Naive thymus-derived CD4-positive, alpha-beta T cell (primary cell): Measurements from ENCODE around the gene AMBRA1. TPM values are rescaled to one million over a fixed set of nuclear protein-coding genes. Genes with fewer than 3 reads are reported as not detected.

Experiments used
- ATAC-seq: fragments of 150-1000 bp; cut with Tn5 transposase; 2 replicates; pipeline ENCODE4 v1.10.0; 2021; ENCODE audit warnings: mild to moderate bottlenecking, moderate library complexity
- CTCF ChIA-PET: fragments of 350-600 bp; sonication (Branson Sonifier 250); formaldehyde crosslinking; loops from one replicate; lab custom pipeline; 2021; ENCODE audit warnings: antibody characterized with exemption; lab: Charles Lee
- POLR2A ChIA-PET: fragments of 350-600 bp; sonication (Branson Sonifier 250); formaldehyde crosslinking; loops from one replicate; lab custom pipeline; 2021; ENCODE audit warnings: antibody characterized with exemption, inconsistent platforms; lab: Charles Lee
- DNase-seq, 9 donors: peaks; one replicate each; pipeline versions ENCODE4 v3.0.0 to v3.0.0-alpha.2; 2020 to 2022; ENCODE audit warnings: mixed read lengths in 1 of 9
- H3K27ac ChIP-seq: one replicate; pipeline ENCODE4 v1.7.0; 2013; ENCODE audit warnings: mild to moderate bottlenecking, low read depth, low read length, moderate library complexity
- H3K27me3 ChIP-seq, 2 donors: one replicate each; pipeline ENCODE4 v1.7.0; 2013; ENCODE audit warnings: low read length in 2 of 2, mild to moderate bottlenecking in 2 of 2, moderate library complexity in 2 of 2; ENCODE audit not compliant: control insufficient read depth in 2 of 2, insufficient read depth in 2 of 2
- H3K36me3 ChIP-seq, 3 experiments: 1 replicate in 2 of 3; 2 replicates in 1 of 3; pipeline ENCODE4 v1.7.0; 2013; ENCODE audit warnings: low read length in 3 of 3, mild to moderate bottlenecking in 3 of 3, moderate library complexity in 1 of 3; ENCODE audit not compliant: insufficient read depth in 3 of 3, control insufficient read depth in 2 of 3
- H3K4me1 ChIP-seq, 2 donors: one replicate each; pipeline ENCODE4 v1.7.0; 2013; ENCODE audit warnings: low read length in 2 of 2, mild to moderate bottlenecking in 2 of 2, moderate library complexity in 1 of 2; ENCODE audit not compliant: control insufficient read depth in 2 of 2, insufficient read depth in 2 of 2
- H3K4me3 ChIP-seq: 2 replicates; pipeline ENCODE4 v1.7.0; 2013; ENCODE audit warnings: mild to moderate bottlenecking, low read length
- H3K9me3 ChIP-seq, 3 experiments: 1 replicate in 2 of 3; 2 replicates in 1 of 3; pipeline ENCODE4 v1.7.0; 2013; ENCODE audit warnings: low read length in 3 of 3; ENCODE audit not compliant: control insufficient read depth in 2 of 3
- H3K27ac Mint-ChIP-seq, 9 donors: one replicate each; pipeline ENCODE4 v1.8.0; 2020 to 2022; ENCODE audit warnings: mixed read lengths in 9 of 9, mild to moderate bottlenecking in 8 of 9, moderate library complexity in 5 of 9, inconsistent platforms in 2 of 9
- H3K27me3 Mint-ChIP-seq, 5 donors: one replicate each; pipeline ENCODE4 v1.8.0; 2021 to 2022; ENCODE audit warnings: mixed read lengths in 5 of 5, mild to moderate bottlenecking in 1 of 5
- H3K36me3 Mint-ChIP-seq, 5 donors: one replicate each; pipeline ENCODE4 v1.8.0; 2020 to 2022; ENCODE audit warnings: mixed read lengths in 5 of 5, mild to moderate bottlenecking in 3 of 5, inconsistent platforms in 1 of 5
- H3K4me1 Mint-ChIP-seq, 7 donors: one replicate each; pipeline ENCODE4 v1.8.0; 2020 to 2022; ENCODE audit warnings: mixed read lengths in 7 of 7, mild to moderate bottlenecking in 3 of 7, inconsistent platforms in 1 of 7
- H3K4me3 Mint-ChIP-seq, 10 donors: one replicate each; pipeline ENCODE4 v1.8.0; 2020 to 2022; ENCODE audit warnings: mild to moderate bottlenecking in 10 of 10, mixed read lengths in 10 of 10, moderate library complexity in 6 of 10, inconsistent platforms in 2 of 10
- H3K9me3 Mint-ChIP-seq, 11 donors: one replicate each; pipeline ENCODE4 v1.8.0; 2020 to 2022; ENCODE audit warnings: mixed read lengths in 11 of 11, mild to moderate bottlenecking in 4 of 11, inconsistent platforms in 1 of 11, moderate library complexity in 1 of 11
- intact Hi-C, 2 donors: fragments of 100-400 bp; cut with micrococcal nuclease; formaldehyde crosslinking; loops; one replicate each; pipeline ENCODE4 v1.15.1; 2023
- polyA plus RNA-seq, 2 donors: library from polyadenylated mRNA; unstranded; fragments of 300-500 nt; fragmentation: Illumina TruSeq; gene quantifications; one replicate each; pipeline ENCODE4 v1.2.3, GENCODE V29; 2021
- total RNA-seq, 6 experiments: library from RNA in 5 of 6; stranded (reverse) in 5 of 6; gene quantifications; 1 replicate in 5 of 6; 2 replicates in 1 of 6; pipeline ENCODE4 v1.2.3 and lab custom pipeline; 2021 to 2026

AMBRA1 gene
- total and polyA plus RNA-seq, 7 experiments from 2014 or later, result 8.9 to 48.7 (median 41.2) TPM

DNA sequence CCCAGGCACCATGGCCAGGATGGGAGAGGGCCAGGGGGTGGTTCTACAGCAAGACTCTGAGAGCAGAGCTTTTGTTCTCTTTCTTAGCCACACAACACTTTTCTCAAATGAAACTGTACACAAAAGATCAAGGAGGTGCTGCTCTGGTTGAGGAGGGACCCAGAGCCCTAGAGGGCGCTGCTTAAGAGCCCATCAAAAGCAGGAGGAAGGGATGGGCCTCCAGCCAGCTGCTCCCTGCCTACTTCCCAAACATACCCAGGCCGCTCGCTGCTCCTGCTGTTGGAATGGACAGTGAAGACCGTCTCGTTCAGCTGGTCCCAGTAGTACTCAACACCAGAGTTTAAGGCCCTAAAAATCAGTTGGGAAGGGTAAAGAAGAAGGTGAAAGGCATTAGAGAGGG, 183.8 kb downstream of the AMBRA1 start:
- H3K9me3 Mint-ChIP-seq, result no peaks in the 10 kb centered on the region
- Histone ChIP-seq H3K27ac (no peak overlapping the region), H3K4me1 (peaks cover 0 to 11% of the 10 kb centered on the region in 2 donors), H3K9me3 (no peaks in the 10 kb centered on the region), H3K36me3 (peaks cover 8 to 69% (median 11%) of the 10 kb centered on the region in 3 experiments), H3K4me3 (no peak overlapping the region), H3K27me3 (no peaks in the 10 kb centered on the region)
- peaks cover 5 to 51% (median 16%) of the 10 kb centered on the region in 5 donors for H3K36me3 Mint-ChIP-seq
- H3K4me3 Mint-ChIP-seq, result no peak overlapping the region
- ATAC-seq (no peak), DNase-seq (no peak)
- CTCF ChIA-PET, result no interaction called here
- no peaks in the 10 kb centered on the region for H3K27me3 Mint-ChIP-seq
- intact Hi-C loops, result no loop called here
- POLR2A ChIA-PET, result no interaction called here
- peaks cover 5 to 13% (median 12%) of the 10 kb centered on the region in 7 donors for H3K4me1 Mint-ChIP-seq
- H3K27ac Mint-ChIP-seq, result peak overlapping the region in 1 of 9 donors; percentile 9

DNA sequence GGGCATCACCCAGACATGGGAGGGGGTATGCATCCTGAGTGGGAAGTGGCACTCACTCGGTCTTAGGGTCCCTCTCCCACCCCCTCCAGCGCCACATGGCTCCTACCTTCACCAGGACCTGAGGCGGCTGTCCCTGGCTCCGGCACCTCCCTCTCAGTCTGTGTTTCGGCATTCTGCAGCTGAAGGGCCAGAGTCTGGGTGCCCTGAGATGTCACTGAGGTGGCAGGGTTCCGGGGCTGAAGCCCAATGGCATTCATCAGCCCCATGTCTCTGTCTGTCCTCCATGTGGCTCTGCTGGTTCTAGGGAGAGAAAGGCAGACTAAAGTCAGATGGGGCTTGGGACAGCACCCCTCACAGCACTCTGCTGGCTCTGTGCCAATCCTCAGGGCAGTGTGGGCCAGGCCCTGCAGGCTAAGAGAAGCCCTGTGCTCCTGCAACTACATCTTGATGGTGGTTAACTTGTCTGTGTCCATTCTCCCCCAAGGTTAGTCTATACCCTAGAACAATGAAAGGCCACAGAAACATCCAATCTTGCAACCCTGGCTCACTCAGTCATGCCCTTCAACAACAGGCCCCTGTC, 185.3 kb downstream of the AMBRA1 start:
- Histone ChIP-seq H3K4me1 (no peaks in the 10 kb centered on the region), H3K27ac (no peak overlapping the region), H3K9me3 (no peaks in the 10 kb centered on the region), H3K27me3 (no peaks in the 10 kb centered on the region), H3K4me3 (no peak overlapping the region), H3K36me3 (peaks cover 8 to 69% (median 11%) of the 10 kb centered on the region in 3 experiments)
- ATAC-seq (no peak), DNase-seq (no peak)
- Mint-ChIP-seq H3K4me1 (no peaks in the 10 kb centered on the region), H3K9me3 (no peaks in the 10 kb centered on the region), H3K27ac (no peak overlapping the region), H3K27me3 (no peaks in the 10 kb centered on the region), H3K4me3 (no peak overlapping the region), H3K36me3 (peaks cover 5 to 53% (median 10%) of the 10 kb centered on the region in 5 donors)
- ChIA-PET CTCF (interaction anchor here (0.6 kb wide), 1 partner anchor 39 kb away, joined by 5 read pairs; no protein-coding TSS in a partner anchor), POLR2A (no interaction called here)
- intact Hi-C loops, result no loop called here

DNA sequence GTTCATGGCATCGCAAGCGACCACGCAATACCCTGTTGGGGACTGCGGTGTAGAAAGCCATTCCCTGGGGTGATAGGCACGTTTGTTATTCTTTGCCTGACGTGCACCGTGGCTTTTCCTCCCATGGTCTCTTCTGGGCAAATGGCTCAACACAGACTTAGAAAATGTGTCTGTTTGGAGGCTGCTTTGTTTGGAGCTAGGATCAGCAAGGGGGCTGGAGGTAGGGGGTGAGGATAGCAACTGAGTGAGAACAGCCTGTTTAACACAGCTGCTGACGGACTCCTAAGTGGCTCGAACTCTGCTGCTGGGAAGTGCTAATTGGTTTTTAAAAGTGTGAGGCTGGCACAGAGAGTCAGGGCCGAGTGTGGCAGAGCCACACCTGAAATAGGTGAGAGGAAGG, 186.2 kb downstream of the AMBRA1 start:
- H3K4me1 Mint-ChIP-seq, result no peaks in the 10 kb centered on the region
- H3K36me3 Mint-ChIP-seq, result peaks cover 5 to 54% (median 18%) of the 10 kb centered on the region in 5 donors
- POLR2A ChIA-PET, result no interaction called here
- Histone ChIP-seq H3K36me3 (peaks cover 8 to 72% (median 16%) of the 10 kb centered on the region in 3 experiments), H3K9me3 (no peaks in the 10 kb centered on the region), H3K4me1 (no peaks in the 10 kb centered on the region), H3K27me3 (no peaks in the 10 kb centered on the region), H3K4me3 (no peak overlapping the region), H3K27ac (no peak overlapping the region)
- no peak overlapping the region for H3K27ac Mint-ChIP-seq
- DNase-seq, result no peak
- no peak for ATAC-seq
- peak overlapping the region in 1 of 10 donors; percentile 22 for H3K4me3 Mint-ChIP-seq
- intact Hi-C loops, result no loop called here
- H3K9me3 Mint-ChIP-seq, result no peaks in the 10 kb centered on the region
- CTCF ChIA-PET, result no interaction called here
- H3K27me3 Mint-ChIP-seq, result no peaks in the 10 kb centered on the region

DNA sequence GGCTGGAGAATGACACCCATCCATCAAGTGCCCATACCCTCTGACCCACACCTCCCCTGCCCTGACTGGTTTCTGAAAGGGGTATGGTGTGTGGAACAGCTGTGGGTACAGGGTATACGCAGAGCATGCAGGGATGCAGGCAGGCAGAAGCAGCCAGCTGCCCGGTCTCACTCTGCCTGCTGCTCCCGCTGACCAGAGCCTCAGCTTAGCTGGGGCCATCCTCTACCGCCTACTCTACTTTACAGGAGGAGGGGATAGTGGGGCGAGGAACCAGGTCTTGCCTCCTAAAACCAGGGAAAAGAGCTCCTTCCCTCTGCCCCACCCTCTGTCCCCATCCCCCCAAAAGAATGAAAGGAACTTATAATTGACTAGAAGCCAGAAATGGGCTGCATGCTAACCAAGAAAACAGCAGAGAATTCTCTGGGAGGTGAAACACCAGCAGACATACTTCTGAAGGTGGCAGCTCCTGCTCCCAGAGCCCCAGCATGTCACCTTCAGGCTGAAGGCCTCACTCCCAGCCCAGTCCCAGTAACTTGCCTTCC, 189.3 kb downstream of the AMBRA1 start:
- POLR2A ChIA-PET, result no interaction called here
- no peak overlapping the region for H3K4me3 ChIP-seq
- no peaks in the 10 kb centered on the region for H3K4me1 Mint-ChIP-seq
- no peaks in the 10 kb centered on the region for H3K27me3 ChIP-seq
- H3K36me3 ChIP-seq, result peaks cover 8 to 82% (median 16%) of the 10 kb centered on the region in 3 experiments
- no peak overlapping the region for H3K4me3 Mint-ChIP-seq
- no peak overlapping the region for H3K27ac ChIP-seq
- H3K27ac Mint-ChIP-seq, result no peak overlapping the region
- no peaks in the 10 kb centered on the region for H3K27me3 Mint-ChIP-seq
- CTCF ChIA-PET, result no interaction called here
- H3K9me3 ChIP-seq, result no peaks in the 10 kb centered on the region
- peaks cover 5 to 58% (median 27%) of the 10 kb centered on the region in 5 donors for H3K36me3 Mint-ChIP-seq
- H3K9me3 Mint-ChIP-seq, result no peaks in the 10 kb centered on the region
- intact Hi-C loops, result no loop called here
- DNase-seq (no peak), ATAC-seq (no peak)
- no peaks in the 10 kb centered on the region for H3K4me1 ChIP-seq

DNA sequence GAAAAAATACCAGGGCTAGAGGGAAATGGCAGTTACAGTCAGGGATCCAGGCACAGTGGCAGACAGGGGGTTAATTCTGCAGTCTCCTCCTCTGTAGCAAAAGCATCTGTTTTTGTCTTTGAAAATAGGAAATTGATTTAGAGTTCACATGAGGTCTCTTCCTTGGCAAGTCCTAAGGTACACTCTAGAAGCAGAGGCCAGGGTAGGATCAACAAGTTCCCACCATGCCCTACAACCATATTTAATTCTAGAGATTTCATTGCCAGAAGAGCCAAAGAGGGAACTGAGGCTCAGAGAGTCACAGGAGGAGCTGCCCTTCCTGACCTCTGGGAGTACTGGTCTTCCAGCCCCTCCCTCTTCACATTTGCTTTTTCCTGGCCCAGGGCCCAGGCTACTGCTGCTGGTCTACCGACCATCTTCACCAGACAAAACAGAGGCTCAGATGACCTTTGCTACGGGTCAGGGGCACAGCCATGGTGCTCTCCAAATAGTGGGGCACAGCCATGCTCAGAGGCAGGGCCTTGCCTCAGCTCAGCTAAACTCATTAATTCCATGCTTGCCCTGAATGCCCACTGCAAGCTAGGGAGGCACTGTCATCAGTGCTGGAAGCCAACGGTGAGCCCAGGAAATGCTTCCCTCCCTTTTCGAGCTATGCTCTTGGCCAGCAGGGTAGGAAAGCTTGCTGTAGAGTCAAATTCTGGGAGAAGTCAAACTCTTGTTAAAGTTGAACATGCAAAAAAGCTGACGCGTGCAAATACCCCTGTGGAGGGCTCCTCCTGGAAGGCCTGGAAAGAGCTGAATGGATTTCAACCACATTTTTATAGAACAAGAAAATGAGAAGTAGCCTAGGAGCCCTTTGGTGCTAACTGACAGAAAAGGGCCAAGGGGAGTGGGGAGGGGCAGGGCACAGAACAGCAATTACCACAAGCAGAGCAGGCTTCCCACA, 190.6 kb downstream of the AMBRA1 start:
- intact Hi-C loops, result no loop called here
- H3K4me1 Mint-ChIP-seq, result no peaks in the 10 kb centered on the region
- no peaks in the 10 kb centered on the region for H3K27me3 Mint-ChIP-seq
- no peaks in the 10 kb centered on the region for H3K9me3 Mint-ChIP-seq
- no peak overlapping the region for H3K4me3 Mint-ChIP-seq
- ChIA-PET POLR2A (interaction anchor here (0.6 kb wide), 1 partner anchor 452 kb away, joined by 5 read pairs; no protein-coding TSS in a partner anchor), CTCF (no interaction called here)
- Histone ChIP-seq H3K27ac (no peak overlapping the region), H3K4me3 (no peak overlapping the region), H3K27me3 (no peaks in the 10 kb centered on the region), H3K36me3 (peaks cover 7 to 71% (median 8%) of the 10 kb centered on the region in 3 experiments), H3K4me1 (no peaks in the 10 kb centered on the region), H3K9me3 (no peaks in the 10 kb centered on the region)
- ATAC-seq, result no peak
- peaks cover 5 to 57% (median 27%) of the 10 kb centered on the region in 5 donors for H3K36me3 Mint-ChIP-seq
- H3K27ac Mint-ChIP-seq, result peak overlapping the region in 2 of 9 donors; percentile 12 to 30
- DNase-seq, result no peak

DNA sequence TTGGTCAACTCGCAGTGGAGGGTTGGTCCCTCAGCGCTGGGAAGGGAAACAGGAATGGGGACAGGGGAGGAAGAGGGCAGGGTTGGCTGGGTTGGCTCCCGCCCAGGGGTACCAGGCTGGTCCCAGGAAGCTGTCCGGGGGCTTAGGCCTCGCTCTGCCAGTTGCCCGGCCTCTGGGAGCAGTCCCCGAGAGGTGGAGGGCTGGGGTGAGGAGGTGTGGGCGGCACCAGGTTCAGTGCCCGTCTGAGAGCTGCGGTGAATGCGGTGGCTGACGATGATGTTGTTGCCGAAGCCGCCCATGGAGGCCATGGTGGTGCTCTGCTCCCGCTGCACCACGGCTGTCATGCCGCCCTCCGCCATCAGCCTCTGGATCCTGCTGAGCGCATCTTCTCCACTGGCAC, 196.3 kb downstream of the AMBRA1 start:
- ChIA-PET CTCF (no interaction called here), POLR2A (interaction anchor here (1.4 kb wide), 1 partner anchor 19 kb away, joined by 4 read pairs; no protein-coding TSS in a partner anchor)
- H3K9me3 Mint-ChIP-seq, result peaks cover 0 to 2% (median 0%) of the 10 kb centered on the region in 11 donors
- H3K4me1 ChIP-seq, result peaks cover 5 to 8% of the 10 kb centered on the region in 2 donors
- ATAC-seq, result no peak
- H3K4me1 Mint-ChIP-seq, result peaks cover 6 to 10% (median 9%) of the 10 kb centered on the region in 7 donors
- H3K27me3 ChIP-seq, result no peaks in the 10 kb centered on the region
- peaks cover 0 to 40% (median 0%) of the 10 kb centered on the region in 3 experiments for H3K36me3 ChIP-seq
- H3K9me3 ChIP-seq, result no peaks in the 10 kb centered on the region
- no peak overlapping the region for H3K27ac Mint-ChIP-seq
- no peak for DNase-seq
- intact Hi-C loops, result no loop called here
- no peak overlapping the region for H3K27ac ChIP-seq
- H3K4me3 ChIP-seq, result no peak overlapping the region
- peaks cover 4 to 33% (median 16%) of the 10 kb centered on the region in 5 donors for H3K36me3 Mint-ChIP-seq
- peaks cover 9 to 12% (median 10%) of the 10 kb centered on the region in 5 donors for H3K27me3 Mint-ChIP-seq
- H3K4me3 Mint-ChIP-seq, result no peak overlapping the region
